Prostate gland (tissue), 2 donors: ENCODE results near the gene GPAM. TPM values are rescaled to one million over a fixed set of nuclear protein-coding genes. Genes with fewer than 3 reads are reported as not detected.
"Not testable (repeated sequence)": the region's sequence is repeated elsewhere in the genome, so short reads cannot be mapped to it uniquely, and the experiment has no call there.

Source experiments
- DNase-seq: peaks from one replicate; pipeline ENCODE4 v3.0.0-alpha.2; 2019; ENCODE audit warnings: low spot score
- H3K27ac ChIP-seq, 2 donors: fragments of 200-600 bp; sonication (generic); 2 replicates each; pipeline ENCODE4 v1.5.1; 2017 to 2019
- H3K27me3 ChIP-seq: fragments of 200-600 bp; sonication (generic); replicated peaks from 2 replicates; pipeline ENCODE4 v1.5.1; 2019; ENCODE audit not compliant: insufficient read depth
- H3K36me3 ChIP-seq, 2 donors: fragments of 200-600 bp; sonication (generic); 1 replicate in 1 of 2; 2 replicates in 1 of 2; pipeline versions ENCODE4 v1.5.1 to v1.8.1; 2017 to 2019
- H3K4me1 ChIP-seq: fragments of 200-600 bp; sonication (generic); replicated peaks from 2 replicates; pipeline ENCODE4 v1.5.1; 2019
- H3K4me3 ChIP-seq, 2 donors: fragments of 200-600 bp; sonication (generic); 2 replicates each; pipeline ENCODE4 v1.5.1; 2017 to 2019
- H3K9me3 ChIP-seq: fragments of 200-600 bp; sonication (generic); 2 replicates; pipeline ENCODE4 v1.5.1; 2017
- CTCF ChIP-seq, 4 experiments: fragments of 200-600 bp in 2 of 4; fragments of 450-650 bp in 2 of 4; sonication (generic) in 2 of 4; IDR thresholded peaks; 1 replicate in 3 of 4; 2 replicates in 1 of 4; pipeline ENCODE4 v1.5.1; 2016 to 2019; ENCODE audit warnings: antibody characterized with exemption in 4 of 4, mild to moderate bottlenecking in 2 of 4, moderate library complexity in 2 of 4
- POLR2A ChIP-seq: fragments of 450-650 bp; IDR thresholded peaks from one replicate; pipeline ENCODE4 v1.6.1; 2016; ENCODE audit warnings: antibody characterized with exemption, mild to moderate bottlenecking
- POLR2AphosphoS5 ChIP-seq: sonication (generic); formaldehyde crosslinking; IDR thresholded peaks from one replicate; pipeline ENCODE4 v1.6.1; 2017; ENCODE audit warnings: antibody characterized with exemption
- WGBS: methylation state at CpG from one replicate; pipeline ENCODE4 v1.1.5; 2018; 5-methylcytosine and 5-hydroxymethylcytosine counted together
- intact Hi-C: fragments of 100-400 bp; cut with DNase I; formaldehyde crosslinking; loops from one replicate; pipeline ENCODE4 v1.14.2; 2022
- total RNA-seq, 2 donors: library from RNA; depleted of rRNA; stranded (reverse); fragments of >200 nt; gene quantifications; one replicate each; pipeline ENCODE4 v1.1.0, GENCODE V29; 2016

GPAM gene
- total RNA-seq, 2 donors from 2014 or later, result 4.2 to 14.9 TPM

GRCh38 chr10:112229901-112230300, 46.3 kb upstream of the GPAM start:
- Histone ChIP-seq H3K36me3 (no peaks in the 10 kb centered on the region), H3K9me3 (no peaks in the 10 kb centered on the region), H3K27ac (no peak overlapping the region), H3K27me3 (no peaks in the 10 kb centered on the region), H3K4me1 (no peaks in the 10 kb centered on the region), H3K4me3 (no peak overlapping the region)
- WGBS, result 85% methylated on average over 3 of the region's 3 CpGs
- no peak for TF ChIP-seq CTCF (IDR thresholded peaks at IDR 0.05)
- no peak for TF ChIP-seq POLR2AphosphoS5
- TF ChIP-seq POLR2A, result no peak
- intact Hi-C loops, result no loop called here
- no peak for DNase-seq

- no peaks in the 10 kb centered on the region for H3K4me1 ChIP-seq
- WGBS, result 95% methylated on average over 2 of the region's 2 CpGs
- TF ChIP-seq POLR2AphosphoS5 (no peak), CTCF (IDR thresholded peaks at IDR 0.05) (no peak), POLR2A (no peak)
These were observed 45.5 kb upstream of the GPAM start for GRCh38 chr10:112229096-112229495.

GRCh38 chr10:112228366-112229088, 45.0 kb upstream of the GPAM start:
- H3K27me3 ChIP-seq, H3K27ac ChIP-seq, H3K36me3 ChIP-seq, H3K4me3 ChIP-seq, H3K4me1 ChIP-seq, DNase-seq, intact Hi-C loops, H3K9me3 ChIP-seq: not testable (repeated sequence)
- WGBS, result 93% methylated on average over 3 of the region's 3 CpGs

More at GRCh38 chr10:112229096-112229495, 45.5 kb upstream of the GPAM start:
- Histone ChIP-seq H3K36me3 (no peaks in the 10 kb centered on the region), H3K9me3 (no peaks in the 10 kb centered on the region), H3K27me3 (no peaks in the 10 kb centered on the region), H3K4me3 (no peak overlapping the region), H3K27ac (no peak overlapping the region)
- intact Hi-C loops, result no loop called here
- DNase-seq, result no peak

- DNase-seq, result no peak
- no peak for TF ChIP-seq POLR2A
- no peak for TF ChIP-seq POLR2AphosphoS5
- TF ChIP-seq CTCF (IDR thresholded peaks at IDR 0.05), result no peak
- no peaks in the 10 kb centered on the region for H3K4me1 ChIP-seq
- intact Hi-C loops, result no loop called here
- no peaks in the 10 kb centered on the region for H3K27me3 ChIP-seq
- no peak overlapping the region for H3K4me3 ChIP-seq
- H3K36me3 ChIP-seq, result no peaks in the 10 kb centered on the region
- no peaks in the 10 kb centered on the region for H3K9me3 ChIP-seq
- 74% methylated on average over 6 of the region's 6 CpGs for WGBS
- no peak overlapping the region for H3K27ac ChIP-seq
These were observed 43.9 kb upstream of the GPAM start for GRCh38 chr10:112227331-112227987.

GRCh38 chr10:112226439-112227248, 43.1 kb upstream of the GPAM start:
- H3K27me3 ChIP-seq, result no peaks in the 10 kb centered on the region
- no peaks in the 10 kb centered on the region for H3K9me3 ChIP-seq
- TF ChIP-seq POLR2A, result no peak
- no peak for TF ChIP-seq POLR2AphosphoS5
- TF ChIP-seq CTCF (IDR thresholded peaks at IDR 0.05), result no peak
- H3K4me1 ChIP-seq, result no peaks in the 10 kb centered on the region
- DNase-seq, result no peak
- no peaks in the 10 kb centered on the region for H3K36me3 ChIP-seq
- H3K27ac ChIP-seq, result no peak overlapping the region
- intact Hi-C loops, result no loop called here
- WGBS, result 76% methylated on average over 9 of the region's 9 CpGs
- H3K4me3 ChIP-seq, result no peak overlapping the region
